NCI-H2107 (cell line): ENCODE data around the gene SPIN1.
A peak's percentile ranks its signal among the peaks of the same experiment; 100 is the strongest.

Source experiments
- DNase-seq: peaks from one replicate; lab custom pipeline; 2025; lab: John Stamatoyannopoulos, UW

Gene SPIN1

GRCh38 chr9:88388886-88389605 is 802 bp downstream of the SPIN1 start:
- DNase-seq, result peak; percentile 14

DNA sequence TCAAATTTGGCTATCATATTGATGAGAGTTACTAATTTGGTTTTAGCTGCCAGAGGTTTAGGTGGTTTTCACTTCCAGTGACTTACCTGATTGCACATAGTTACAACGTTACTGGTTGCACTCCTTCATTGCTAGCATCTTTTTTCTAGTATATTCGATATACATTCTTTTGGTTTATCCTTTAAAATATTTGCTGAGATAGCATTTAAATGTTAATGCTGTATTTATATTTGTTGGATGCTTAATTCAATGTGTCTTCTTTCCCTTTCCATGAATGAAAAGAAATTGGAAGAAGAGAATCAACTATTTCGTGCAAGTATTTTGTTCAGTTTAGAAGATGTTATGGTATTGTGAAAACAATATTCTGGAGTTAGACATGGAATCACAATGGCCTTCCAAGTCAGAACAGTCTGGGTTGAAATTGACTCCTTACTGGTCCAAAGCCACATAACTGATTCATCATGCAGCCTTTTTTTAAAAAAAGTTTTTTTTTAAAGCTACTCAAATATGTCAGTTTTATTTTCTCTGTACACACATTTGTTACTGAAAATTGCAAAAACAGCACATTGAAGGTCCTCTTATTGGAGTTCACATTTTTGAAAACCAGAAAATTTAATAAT is 2.2 kb downstream of the SPIN1 start:
- no peak for DNase-seq

GRCh38 chr9:88391236-88391635 is 3.0 kb downstream of the SPIN1 start:
- no peak for DNase-seq

DNA sequence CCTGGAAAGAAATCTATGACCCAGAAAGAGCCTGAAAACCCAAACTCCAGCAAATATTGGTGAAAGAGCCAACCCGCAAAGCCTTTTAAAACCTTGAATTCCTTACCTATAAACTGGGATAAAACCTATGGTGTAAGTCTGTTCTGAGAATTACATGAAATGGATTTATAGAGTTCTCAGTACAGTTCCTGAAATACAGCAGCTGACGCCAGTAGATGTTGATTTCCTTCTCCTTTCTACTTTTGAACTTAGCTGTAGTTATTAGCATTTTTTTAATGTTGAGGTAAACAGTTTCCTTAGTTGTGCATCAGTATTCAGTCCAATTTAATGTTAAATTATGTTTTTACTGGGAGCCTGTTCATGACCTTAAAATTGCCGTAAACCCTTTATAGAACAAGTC is 3.7 kb downstream of the SPIN1 start:
- DNase-seq, result no peak

DNA sequence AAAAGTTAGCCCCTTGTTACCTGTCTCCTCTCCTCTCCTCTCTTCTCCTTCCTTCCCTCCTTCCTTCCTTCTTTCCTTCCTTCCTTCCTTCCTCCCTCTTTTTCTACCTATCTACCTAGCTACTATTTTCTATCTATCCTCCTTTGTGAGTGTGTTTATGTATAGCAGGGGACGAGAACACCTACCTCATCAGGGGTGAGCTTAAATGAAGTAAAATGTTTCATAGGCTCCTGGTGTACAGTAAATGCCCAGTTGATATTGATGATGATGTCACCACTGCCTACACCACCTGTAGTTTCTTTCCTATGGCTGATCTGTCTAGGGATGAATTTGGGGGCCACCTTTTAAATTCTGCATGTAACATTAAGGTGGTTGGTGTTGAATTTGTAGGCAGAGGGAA is 4.3 kb downstream of the SPIN1 start:
- no peak for DNase-seq

GRCh38 chr9:88396836-88397577 is 8.8 kb downstream of the SPIN1 start:
- no peak for DNase-seq

DNA sequence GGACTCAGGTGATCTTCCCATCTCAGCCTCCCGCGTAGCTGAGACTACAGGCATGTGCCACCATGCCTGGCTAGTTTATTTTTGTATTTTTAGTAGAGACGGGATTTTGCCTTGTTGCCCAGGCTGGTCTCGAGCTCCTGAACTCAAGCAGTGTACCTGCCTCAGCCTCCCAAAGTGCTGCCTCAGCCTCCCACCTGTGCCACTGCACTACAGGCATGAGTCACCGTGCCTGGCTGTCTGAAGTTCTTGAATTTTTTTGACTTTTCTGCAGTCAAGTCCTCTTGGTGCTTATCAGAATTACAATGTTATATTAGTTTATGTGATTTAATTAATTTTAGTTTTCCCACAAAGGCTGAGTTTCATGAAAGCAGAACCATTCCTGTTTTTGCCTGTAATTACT is 9.8 kb downstream of the SPIN1 start:
- no peak for DNase-seq

GRCh38 chr9:88399966-88400365 is 11.7 kb downstream of the SPIN1 start:
- no peak for DNase-seq

- no peak for DNase-seq
Observed at GRCh38 chr9:88403340-88403739, 15.1 kb downstream of the SPIN1 start.

DNA sequence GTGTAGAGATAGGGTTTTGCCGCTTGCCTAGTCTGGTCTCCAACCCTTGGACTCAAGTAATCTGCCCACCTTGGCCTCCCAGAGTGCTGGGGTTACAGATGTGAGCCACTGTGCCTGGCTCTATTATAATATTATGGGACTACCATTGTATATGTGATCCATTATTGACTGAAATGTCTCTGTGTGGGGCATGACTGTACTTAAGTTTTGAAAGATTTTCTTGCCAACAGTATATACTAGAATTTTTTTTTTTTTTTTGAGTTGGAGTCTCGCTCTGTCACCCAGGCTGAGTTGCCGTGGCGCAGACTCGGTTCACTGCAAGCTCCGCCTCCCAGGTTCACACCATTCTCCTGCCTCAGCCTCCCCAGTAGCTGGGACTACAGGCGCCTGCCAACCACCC is 17.8 kb downstream of the SPIN1 start:
- no peak for DNase-seq

DNA sequence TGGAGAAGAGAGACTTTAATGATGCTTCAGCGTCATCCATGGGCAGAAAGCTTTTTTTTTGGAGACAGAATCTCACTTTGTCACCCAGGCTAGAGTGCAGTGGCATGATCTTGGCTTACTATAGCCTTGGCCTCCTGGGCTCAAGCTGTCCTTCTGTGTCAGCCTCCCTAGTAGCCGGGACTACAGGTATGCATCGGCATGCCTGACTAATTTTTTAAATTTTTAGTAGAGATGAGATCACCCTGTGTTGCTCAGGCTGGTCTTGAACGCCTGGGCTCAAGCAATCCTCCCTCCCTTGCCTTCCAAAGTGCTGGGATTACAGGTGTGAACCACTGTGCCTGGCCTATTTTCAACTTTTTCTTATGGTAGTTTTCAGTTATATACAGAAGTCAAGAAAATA is 23.2 kb downstream of the SPIN1 start:
- DNase-seq, result no peak

DNA sequence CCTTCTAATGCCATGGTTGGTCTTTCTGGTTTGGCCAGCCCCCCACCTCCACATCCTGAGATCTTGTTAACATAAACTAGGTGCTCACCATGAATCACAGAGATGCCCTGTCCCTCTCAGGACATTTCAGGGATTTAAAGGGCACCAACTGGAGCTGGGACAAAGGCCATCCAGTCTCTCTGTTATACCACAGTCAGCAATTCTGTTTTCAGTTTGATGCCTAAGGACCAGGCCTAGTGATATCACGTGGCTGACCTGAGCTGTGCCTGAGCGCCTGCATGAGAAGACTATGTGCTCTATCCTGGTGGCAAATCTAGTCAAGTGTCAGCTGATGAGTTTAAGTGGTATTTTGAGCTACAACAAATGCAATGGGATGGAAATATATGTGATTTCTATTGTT is 26.1 kb downstream of the SPIN1 start:
- DNase-seq, result no peak

- no peak for DNase-seq
Observed at GRCh38 chr9:88418025-88418424, 29.8 kb downstream of the SPIN1 start.

- no peak for DNase-seq
Observed at GRCh38 chr9:88418715-88419540, 30.7 kb downstream of the SPIN1 start.

GRCh38 chr9:88420227-88420626 is 32.0 kb downstream of the SPIN1 start:
- no peak for DNase-seq

DNA sequence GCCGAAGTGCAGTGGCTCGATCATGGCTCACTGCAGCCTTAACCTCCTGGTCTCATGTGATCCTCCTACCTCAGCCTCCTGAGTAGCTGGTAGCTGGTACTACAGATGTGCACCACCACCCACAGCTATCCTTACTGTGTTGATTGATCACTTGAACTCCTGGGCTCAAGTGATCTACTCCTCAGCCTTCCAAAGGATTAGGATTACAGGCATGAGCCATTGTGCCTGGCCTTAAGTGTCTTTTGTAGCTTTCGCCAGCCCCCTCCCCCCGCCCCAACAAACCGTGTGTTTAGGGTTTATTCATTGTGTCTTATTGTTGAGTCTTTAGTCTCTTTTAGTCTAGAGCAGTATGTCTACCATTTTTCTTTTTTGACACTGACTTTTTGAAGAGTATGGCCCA is 33.1 kb downstream of the SPIN1 start:
- no peak for DNase-seq

- DNase-seq, result no peak
Observed at GRCh38 chr9:88425538-88425950, 37.3 kb downstream of the SPIN1 start.

GRCh38 chr9:88426651-88427050 is 38.4 kb downstream of the SPIN1 start:
- DNase-seq, result no peak

- no peak for DNase-seq
Observed at GRCh38 chr9:88429595-88430430, 41.6 kb downstream of the SPIN1 start.

GRCh38 chr9:88433583-88434255 is 45.5 kb downstream of the SPIN1 start:
- DNase-seq, result no peak

GRCh38 chr9:88435336-88435735 is 47.1 kb downstream of the SPIN1 start:
- DNase-seq, result no peak
